Tibial artery (tissue), 4 donors: ENCODE measurements around the gene IGSF21.
"Not testable (repeated sequence)": the region's sequence is repeated elsewhere in the genome, so short reads cannot be mapped to it uniquely, and the experiment has no call there.

Source experiments
- DNase-seq, 2 donors: peaks; one replicate each; pipeline ENCODE4 v3.0.0-alpha.2; 2019
- H3K27ac ChIP-seq, 2 donors: fragments of 200-600 bp; sonication (generic) in 1 of 2; 1 replicate in 1 of 2; 2 replicates in 1 of 2; pipeline ENCODE4 v1.5.1; 2018 to 2019; ENCODE audit warnings: mild to moderate bottlenecking in 1 of 2
- H3K27me3 ChIP-seq, 2 donors: fragments of 200-600 bp; sonication (generic) in 1 of 2; one replicate each; pipeline versions ENCODE4 v1.5.1 to v1.6.0; 2016 to 2019
- H3K36me3 ChIP-seq, 3 donors: fragments of 200-600 bp; sonication (generic) in 2 of 3; one replicate each; pipeline ENCODE4 v1.5.1; 2016 to 2019; ENCODE audit warnings: mild to moderate bottlenecking in 2 of 3
- H3K4me1 ChIP-seq, 4 donors: fragments of 200-600 bp; sonication (generic) in 2 of 4; 1 replicate in 3 of 4; 2 replicates in 1 of 4; pipeline ENCODE4 v1.5.1; 2016 to 2019
- H3K4me3 ChIP-seq, 2 donors: fragments of 200-600 bp; sonication (generic) in 1 of 2; 1 replicate in 1 of 2; 2 replicates in 1 of 2; pipeline ENCODE4 v1.5.1; 2018 to 2019; ENCODE audit warnings: mild to moderate bottlenecking in 2 of 2
- H3K9me3 ChIP-seq, 3 donors: fragments of 200-600 bp; sonication (generic) in 1 of 3; one replicate each; pipeline ENCODE4 v1.5.1; 2016 to 2019
- intact Hi-C: fragments of 100-400 bp; cut with DNase I; formaldehyde crosslinking; loops from one replicate; pipeline ENCODE4 v1.15.0; 2023; ENCODE audit warnings: low total_unique reads
- TF ChIP-seq, protein P1 (sequence below), 2 experiments: fragments of 200-600 bp in 1 of 2; fragments of 450-650 bp in 1 of 2; IDR thresholded peaks; one replicate each; pipeline ENCODE4 v1.5.1; 2017 to 2019; ENCODE audit warnings: antibody characterized with exemption in 2 of 2, mild to moderate bottlenecking in 1 of 2, moderate library complexity in 1 of 2

IGSF21 gene

GRCh38 chr1:18160290-18160942 is 52.8 kb downstream of the IGSF21 start:
- H3K4me3 ChIP-seq: no peak overlapping the region
- no peaks in the 10 kb centered on the region for H3K36me3 ChIP-seq
- peaks cover 0 to 63% of the 10 kb centered on the region in 2 donors for H3K27me3 ChIP-seq
- intact Hi-C loops: no loop called here
- H3K27ac ChIP-seq: no peak overlapping the region
- peak; percentile 74 to 78 for DNase-seq
- TF ChIP-seq, protein P1, sequence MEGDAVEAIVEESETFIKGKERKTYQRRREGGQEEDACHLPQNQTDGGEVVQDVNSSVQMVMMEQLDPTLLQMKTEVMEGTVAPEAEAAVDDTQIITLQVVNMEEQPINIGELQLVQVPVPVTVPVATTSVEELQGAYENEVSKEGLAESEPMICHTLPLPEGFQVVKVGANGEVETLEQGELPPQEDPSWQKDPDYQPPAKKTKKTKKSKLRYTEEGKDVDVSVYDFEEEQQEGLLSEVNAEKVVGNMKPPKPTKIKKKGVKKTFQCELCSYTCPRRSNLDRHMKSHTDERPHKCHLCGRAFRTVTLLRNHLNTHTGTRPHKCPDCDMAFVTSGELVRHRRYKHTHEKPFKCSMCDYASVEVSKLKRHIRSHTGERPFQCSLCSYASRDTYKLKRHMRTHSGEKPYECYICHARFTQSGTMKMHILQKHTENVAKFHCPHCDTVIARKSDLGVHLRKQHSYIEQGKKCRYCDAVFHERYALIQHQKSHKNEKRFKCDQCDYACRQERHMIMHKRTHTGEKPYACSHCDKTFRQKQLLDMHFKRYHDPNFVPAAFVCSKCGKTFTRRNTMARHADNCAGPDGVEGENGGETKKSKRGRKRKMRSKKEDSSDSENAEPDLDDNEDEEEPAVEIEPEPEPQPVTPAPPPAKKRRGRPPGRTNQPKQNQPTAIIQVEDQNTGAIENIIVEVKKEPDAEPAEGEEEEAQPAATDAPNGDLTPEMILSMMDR (IDR thresholded peaks at IDR 0.05): no peak
- H3K9me3 ChIP-seq: no peaks in the 10 kb centered on the region
- no peaks in the 10 kb centered on the region for H3K4me1 ChIP-seq

- intact Hi-C loops: no loop called here
- no peak overlapping the region for H3K4me3 ChIP-seq
- no peak overlapping the region for H3K27ac ChIP-seq
- H3K27me3 ChIP-seq: peaks cover 0 to 59% of the 10 kb centered on the region in 2 donors
- TF ChIP-seq, protein P1 (IDR thresholded peaks at IDR 0.05): no peak
- H3K9me3 ChIP-seq: no peaks in the 10 kb centered on the region
- no peak for DNase-seq
- H3K36me3 ChIP-seq: no peaks in the 10 kb centered on the region
- no peaks in the 10 kb centered on the region for H3K4me1 ChIP-seq
Observed at GRCh38 chr1:18161690-18162089, 54.1 kb downstream of the IGSF21 start.

GRCh38 chr1:18165640-18166039 is 58.0 kb downstream of the IGSF21 start:
- intact Hi-C loops, H3K9me3 ChIP-seq, DNase-seq, H3K36me3 ChIP-seq, H3K4me3 ChIP-seq, H3K27ac ChIP-seq, H3K4me1 ChIP-seq: not testable (repeated sequence)
- H3K27me3 ChIP-seq: peaks cover 0 to 62% of the 10 kb centered on the region in 2 donors

- DNase-seq: no peak
- H3K36me3 ChIP-seq: no peaks in the 10 kb centered on the region
- H3K9me3 ChIP-seq: no peaks in the 10 kb centered on the region
- no peak overlapping the region for H3K27ac ChIP-seq
- peaks cover 0 to 62% of the 10 kb centered on the region in 2 donors for H3K27me3 ChIP-seq
- H3K4me3 ChIP-seq: no peak overlapping the region
- intact Hi-C loops: no loop called here
- TF ChIP-seq, protein P1 (IDR thresholded peaks at IDR 0.05): no peak
- no peaks in the 10 kb centered on the region for H3K4me1 ChIP-seq
Observed at GRCh38 chr1:18166341-18166740, 58.7 kb downstream of the IGSF21 start.

GRCh38 chr1:18166929-18167328 is 59.3 kb downstream of the IGSF21 start:
- Histone ChIP-seq H3K36me3 (no peaks in the 10 kb centered on the region), H3K27me3 (peaks cover 0 to 57% of the 10 kb centered on the region in 2 donors), H3K27ac (no peak overlapping the region), H3K4me3 (no peak overlapping the region), H3K9me3 (no peaks in the 10 kb centered on the region), H3K4me1 (no peaks in the 10 kb centered on the region)
- intact Hi-C loops: no loop called here
- TF ChIP-seq, protein P1 (IDR thresholded peaks at IDR 0.05): no peak
- no peak for DNase-seq

- no peak overlapping the region for H3K4me3 ChIP-seq
- peaks cover 0 to 66% of the 10 kb centered on the region in 2 donors for H3K27me3 ChIP-seq
- no peak overlapping the region for H3K27ac ChIP-seq
- intact Hi-C loops: no loop called here
- H3K4me1 ChIP-seq: no peaks in the 10 kb centered on the region
- DNase-seq: no peak
- H3K9me3 ChIP-seq: no peaks in the 10 kb centered on the region
- H3K36me3 ChIP-seq: no peaks in the 10 kb centered on the region
- TF ChIP-seq, protein P1 (IDR thresholded peaks at IDR 0.05): no peak
Observed at GRCh38 chr1:18170444-18170843, 62.8 kb downstream of the IGSF21 start.
